Thyroid gland (tissue), 4 donors: Measurements from ENCODE around the gene MRPS7.

Experiments used
- POLR2A ChIP-seq, 2 donors: fragments of 450-650 bp; IDR thresholded peaks; one replicate each; pipeline ENCODE4 v1.6.1; 2017; ENCODE audit warnings: antibody characterized with exemption in 2 of 2, mild to moderate bottlenecking in 2 of 2, moderate library complexity in 1 of 2
- TF ChIP-seq, protein P1 (sequence below), 6 experiments: fragments of 200-600 bp in 3 of 6; fragments of 450-650 bp in 3 of 6; sonication (generic) in 3 of 6; IDR thresholded peaks; one replicate each; pipeline ENCODE4 v1.5.1; 2016 to 2019; ENCODE audit warnings: antibody characterized with exemption in 6 of 6, mild to moderate bottlenecking in 2 of 6, inconsistent platforms in 1 of 6, moderate library complexity in 1 of 6

DNA sequence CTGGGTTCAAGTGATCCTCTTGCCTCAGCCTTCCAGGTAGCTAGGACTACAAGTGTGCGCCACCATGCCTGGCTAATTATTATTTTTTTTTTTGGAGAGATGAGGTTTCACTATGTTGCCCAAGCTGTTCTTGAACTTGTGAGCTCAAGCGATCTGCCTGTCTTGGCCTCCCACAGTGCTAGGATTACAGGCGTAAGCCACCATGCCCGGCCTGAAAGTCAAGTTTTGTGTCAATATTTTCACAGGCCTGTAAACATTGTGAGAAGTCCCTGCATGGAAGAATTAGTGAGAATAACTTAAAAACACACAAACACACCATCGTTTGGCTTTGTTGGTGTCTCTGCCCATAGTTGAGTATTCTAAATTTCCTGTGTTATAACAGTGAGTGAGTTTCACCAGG lies 34.0 kb upstream of the MRPS7 start:
- TF ChIP-seq, protein P1, sequence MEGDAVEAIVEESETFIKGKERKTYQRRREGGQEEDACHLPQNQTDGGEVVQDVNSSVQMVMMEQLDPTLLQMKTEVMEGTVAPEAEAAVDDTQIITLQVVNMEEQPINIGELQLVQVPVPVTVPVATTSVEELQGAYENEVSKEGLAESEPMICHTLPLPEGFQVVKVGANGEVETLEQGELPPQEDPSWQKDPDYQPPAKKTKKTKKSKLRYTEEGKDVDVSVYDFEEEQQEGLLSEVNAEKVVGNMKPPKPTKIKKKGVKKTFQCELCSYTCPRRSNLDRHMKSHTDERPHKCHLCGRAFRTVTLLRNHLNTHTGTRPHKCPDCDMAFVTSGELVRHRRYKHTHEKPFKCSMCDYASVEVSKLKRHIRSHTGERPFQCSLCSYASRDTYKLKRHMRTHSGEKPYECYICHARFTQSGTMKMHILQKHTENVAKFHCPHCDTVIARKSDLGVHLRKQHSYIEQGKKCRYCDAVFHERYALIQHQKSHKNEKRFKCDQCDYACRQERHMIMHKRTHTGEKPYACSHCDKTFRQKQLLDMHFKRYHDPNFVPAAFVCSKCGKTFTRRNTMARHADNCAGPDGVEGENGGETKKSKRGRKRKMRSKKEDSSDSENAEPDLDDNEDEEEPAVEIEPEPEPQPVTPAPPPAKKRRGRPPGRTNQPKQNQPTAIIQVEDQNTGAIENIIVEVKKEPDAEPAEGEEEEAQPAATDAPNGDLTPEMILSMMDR (IDR thresholded peaks at IDR 0.05), result no peak
- no peak for TF ChIP-seq POLR2A (IDR thresholded peaks at IDR 0.05)
